ENCODE data around the gene R3HDM2. TPM values are rescaled to one million over a fixed set of nuclear protein-coding genes. Genes with fewer than 3 reads are reported as not detected.
A peak's percentile ranks its signal among the peaks of the same experiment; 100 is the strongest.

Gene R3HDM2
- total RNA-seq, 4 donors from 2014 or later = 30.3 to 41.5 (median 35.1) TPM

DNA sequence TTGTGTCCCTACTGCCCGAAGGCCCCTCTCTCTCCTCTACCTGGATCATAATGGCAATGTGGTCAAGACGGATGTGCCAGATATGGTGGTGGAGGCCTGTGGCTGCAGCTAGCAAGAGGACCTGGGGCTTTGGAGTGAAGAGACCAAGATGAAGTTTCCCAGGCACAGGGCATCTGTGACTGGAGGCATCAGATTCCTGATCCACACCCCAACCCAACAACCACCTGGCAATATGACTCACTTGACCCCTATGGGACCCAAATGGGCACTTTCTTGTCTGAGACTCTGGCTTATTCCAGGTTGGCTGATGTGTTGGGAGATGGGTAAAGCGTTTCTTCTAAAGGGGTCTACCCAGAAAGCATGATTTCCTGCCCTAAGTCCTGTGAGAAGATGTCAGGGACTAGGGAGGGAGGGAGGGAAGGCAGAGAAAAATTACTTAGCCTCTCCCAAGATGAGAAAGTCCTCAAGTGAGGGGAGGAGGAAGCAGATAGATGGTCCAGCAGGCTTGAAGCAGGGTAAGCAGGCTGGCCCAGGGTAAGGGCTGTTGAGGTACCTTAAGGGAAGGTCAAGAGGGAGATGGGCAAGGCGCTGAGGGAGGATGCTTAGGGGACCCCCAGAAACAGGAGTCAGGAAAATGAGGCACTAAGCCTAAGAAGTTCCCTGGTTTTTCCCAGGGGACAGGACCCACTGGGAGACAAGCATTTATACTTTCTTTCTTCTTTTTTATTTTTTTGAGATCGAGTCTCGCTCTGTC, 26.1 kb upstream of the R3HDM2 start:
- H3K9me3 ChIP-seq = no peaks in the 10 kb centered on the region
- intact Hi-C loops (cut with DNase I) = no loop called here
- H3K27ac ChIP-seq (replicated peaks in 1 of 4) = no peak overlapping the region
- H3K36me3 ChIP-seq = no peaks in the 10 kb centered on the region
- no peak for DNase-seq (ENCODE audit: extremely low spot score)
- TF ChIP-seq EP300 (IDR thresholded peaks at IDR 0.05) (no peak), POLR2AphosphoS5 (IDR thresholded peaks at IDR 0.05) (no peak), POLR2A (IDR thresholded peaks at IDR 0.05; ENCODE audit: low read depth) (no peak)
- TF ChIP-seq, protein P1, sequence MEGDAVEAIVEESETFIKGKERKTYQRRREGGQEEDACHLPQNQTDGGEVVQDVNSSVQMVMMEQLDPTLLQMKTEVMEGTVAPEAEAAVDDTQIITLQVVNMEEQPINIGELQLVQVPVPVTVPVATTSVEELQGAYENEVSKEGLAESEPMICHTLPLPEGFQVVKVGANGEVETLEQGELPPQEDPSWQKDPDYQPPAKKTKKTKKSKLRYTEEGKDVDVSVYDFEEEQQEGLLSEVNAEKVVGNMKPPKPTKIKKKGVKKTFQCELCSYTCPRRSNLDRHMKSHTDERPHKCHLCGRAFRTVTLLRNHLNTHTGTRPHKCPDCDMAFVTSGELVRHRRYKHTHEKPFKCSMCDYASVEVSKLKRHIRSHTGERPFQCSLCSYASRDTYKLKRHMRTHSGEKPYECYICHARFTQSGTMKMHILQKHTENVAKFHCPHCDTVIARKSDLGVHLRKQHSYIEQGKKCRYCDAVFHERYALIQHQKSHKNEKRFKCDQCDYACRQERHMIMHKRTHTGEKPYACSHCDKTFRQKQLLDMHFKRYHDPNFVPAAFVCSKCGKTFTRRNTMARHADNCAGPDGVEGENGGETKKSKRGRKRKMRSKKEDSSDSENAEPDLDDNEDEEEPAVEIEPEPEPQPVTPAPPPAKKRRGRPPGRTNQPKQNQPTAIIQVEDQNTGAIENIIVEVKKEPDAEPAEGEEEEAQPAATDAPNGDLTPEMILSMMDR (IDR thresholded peaks at IDR 0.05) = no peak
- WGBS = 89% methylated on average over 5 of the region's 6 CpGs
- peaks cover 0 to 28% (median 4%) of the 10 kb centered on the region in 4 donors for H3K27me3 ChIP-seq
- no peak overlapping the region for H3K4me3 ChIP-seq
- H3K4me1 ChIP-seq = peaks cover 36 to 46% (median 42%) of the 10 kb centered on the region in 4 donors

DNA sequence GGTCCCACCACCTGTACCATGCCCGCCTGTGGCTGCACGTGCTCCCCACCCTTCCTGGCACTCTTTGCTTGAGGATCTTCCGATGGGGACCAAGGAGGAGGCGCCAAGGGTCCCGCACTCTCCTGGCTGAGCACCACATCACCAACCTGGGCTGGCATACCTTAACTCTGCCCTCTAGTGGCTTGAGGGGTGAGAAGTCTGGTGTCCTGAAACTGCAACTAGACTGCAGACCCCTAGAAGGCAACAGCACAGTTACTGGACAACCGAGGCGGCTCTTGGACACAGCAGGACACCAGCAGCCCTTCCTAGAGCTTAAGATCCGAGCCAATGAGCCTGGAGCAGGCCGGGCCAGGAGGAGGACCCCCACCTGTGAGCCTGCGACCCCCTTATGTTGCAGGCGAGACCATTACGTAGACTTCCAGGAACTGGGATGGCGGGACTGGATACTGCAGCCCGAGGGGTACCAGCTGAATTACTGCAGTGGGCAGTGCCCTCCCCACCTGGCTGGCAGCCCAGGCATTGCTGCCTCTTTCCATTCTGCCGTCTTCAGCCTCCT, 25.4 kb upstream of the R3HDM2 start:
- TF ChIP-seq EP300 (IDR thresholded peaks at IDR 0.05) = no peak
- TF ChIP-seq POLR2A (IDR thresholded peaks at IDR 0.05; ENCODE audit: low read depth) = no peak
- TF ChIP-seq POLR2AphosphoS5 (IDR thresholded peaks at IDR 0.05) = no peak
- TF ChIP-seq, protein P1 (IDR thresholded peaks at IDR 0.05) = peak in 2 of 3 experiments; percentile 22 to 45
- Histone ChIP-seq H3K4me3 (no peak overlapping the region), H3K9me3 (no peaks in the 10 kb centered on the region), H3K36me3 (no peaks in the 10 kb centered on the region), H3K27me3 (peaks cover 0 to 24% (median 2%) of the 10 kb centered on the region in 4 donors), H3K4me1 (peaks cover 33 to 41% (median 39%) of the 10 kb centered on the region in 4 donors), H3K27ac (replicated peaks in 1 of 4) (no peak overlapping the region)
- WGBS = 23% methylated on average over 6 of the region's 15 CpGs
- intact Hi-C loops (cut with DNase I) = no loop called here
- no peak for DNase-seq (ENCODE audit: extremely low spot score)

DNA sequence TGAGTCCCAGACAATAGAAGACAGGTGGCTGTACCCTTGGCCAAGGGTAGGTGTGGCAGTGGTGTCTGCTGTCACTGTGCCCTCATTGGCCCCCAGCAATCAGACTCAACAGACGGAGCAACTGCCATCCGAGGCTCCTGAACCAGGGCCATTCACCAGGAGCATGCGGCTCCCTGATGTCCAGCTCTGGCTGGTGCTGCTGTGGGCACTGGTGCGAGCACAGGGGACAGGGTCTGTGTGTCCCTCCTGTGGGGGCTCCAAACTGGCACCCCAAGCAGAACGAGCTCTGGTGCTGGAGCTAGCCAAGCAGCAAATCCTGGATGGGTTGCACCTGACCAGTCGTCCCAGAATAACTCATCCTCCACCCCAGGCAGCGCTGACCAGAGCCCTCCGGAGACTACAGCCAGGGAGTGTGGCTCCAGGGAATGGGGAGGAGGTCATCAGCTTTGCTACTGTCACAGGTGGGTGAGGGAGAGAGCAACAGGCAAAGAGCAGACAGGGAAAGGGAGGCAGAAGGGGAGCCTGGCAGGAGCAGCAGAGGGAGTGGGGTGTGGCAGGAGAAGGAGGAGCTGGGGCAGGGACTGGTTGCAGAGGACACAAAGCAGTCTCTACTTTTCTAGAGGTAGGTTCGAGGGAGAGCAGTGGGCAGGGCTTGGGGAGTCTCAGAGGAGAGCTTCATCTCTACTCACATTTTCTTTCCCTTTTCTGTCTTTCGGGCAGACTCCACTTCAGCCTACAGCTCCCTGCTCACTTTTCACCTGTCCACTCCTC, 24.7 kb upstream of the R3HDM2 start:
- Histone ChIP-seq H3K9me3 (no peaks in the 10 kb centered on the region), H3K36me3 (no peaks in the 10 kb centered on the region), H3K4me1 (peaks cover 27 to 35% (median 32%) of the 10 kb centered on the region in 4 donors), H3K4me3 (no peak overlapping the region), H3K27me3 (peaks cover 0 to 18% (median 0%) of the 10 kb centered on the region in 4 donors), H3K27ac (replicated peaks in 1 of 4) (no peak overlapping the region)
- WGBS = 46% methylated on average over 8 of the region's 10 CpGs
- TF ChIP-seq, protein P1 (IDR thresholded peaks at IDR 0.05) = no peak
- TF ChIP-seq POLR2A (IDR thresholded peaks at IDR 0.05; ENCODE audit: low read depth) (no peak), POLR2AphosphoS5 (IDR thresholded peaks at IDR 0.05) (no peak), EP300 (IDR thresholded peaks at IDR 0.05) (no peak)
- intact Hi-C loops (cut with DNase I) = no loop called here
- no peak for DNase-seq (ENCODE audit: extremely low spot score)

DNA sequence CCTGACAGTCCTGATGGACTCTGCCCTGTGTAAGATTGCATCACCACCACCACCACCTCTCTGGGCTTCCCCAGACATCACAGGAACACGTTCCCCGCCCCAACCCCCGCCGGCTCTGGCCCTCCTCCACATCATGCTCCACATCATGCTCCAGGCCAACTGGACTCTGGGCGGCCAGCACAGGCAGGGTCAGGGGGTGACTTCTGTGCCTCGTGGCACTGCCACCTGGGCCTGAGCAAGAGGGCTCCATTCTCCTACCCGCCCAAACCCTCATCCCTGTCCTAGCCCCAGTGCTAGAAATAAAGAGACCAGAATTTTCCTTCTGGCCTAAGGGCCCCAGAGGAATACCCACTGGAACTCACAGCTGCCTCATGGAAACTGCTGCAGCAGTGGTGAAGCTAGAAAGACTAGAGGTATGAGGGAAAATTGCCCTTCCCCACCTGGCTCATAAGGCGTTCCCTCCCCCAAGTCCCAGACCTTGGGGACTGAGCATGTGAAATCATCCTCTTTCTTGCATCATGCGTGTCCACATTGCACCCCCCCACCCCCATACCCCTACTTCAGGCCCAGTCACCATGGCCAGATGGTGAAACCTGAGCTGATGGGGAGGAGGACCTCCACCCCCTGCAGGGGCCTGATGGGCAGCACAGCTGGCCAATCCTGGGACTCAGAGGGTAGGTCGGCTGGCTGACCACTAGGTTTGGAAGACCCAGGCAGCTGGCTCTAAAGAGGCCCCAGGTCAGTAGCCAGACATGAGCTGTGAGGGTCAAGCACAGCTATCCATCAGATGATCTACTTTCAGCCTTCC, 23.9 kb upstream of the R3HDM2 start, which contains the start of gene INHBE:
Gene INHBE, plus strand, starts transcription at position 742 of the 808 bp plus-strand sequence. CDS start 230 bp downstream, outside the sequence.
- Histone ChIP-seq H3K4me3 (no peak within 1 kb of the TSS), H3K27ac (replicated peaks in 1 of 4) (no peak within 1 kb of the TSS), H3K9me3 (no peaks in the 10 kb centered on the region), H3K36me3 (no peaks in the 10 kb centered on the region), H3K27me3 (peaks cover 0 to 15% (median 0%) of the 10 kb centered on the region in 4 donors), H3K4me1 (peaks cover 19 to 27% (median 25%) of the 10 kb centered on the region in 4 donors)
- intact Hi-C loops (cut with DNase I) = no loop called here
- TF ChIP-seq, protein P1 (IDR thresholded peaks at IDR 0.05) = no peak
- TF ChIP-seq POLR2AphosphoS5 (IDR thresholded peaks at IDR 0.05) = no peak
- TF ChIP-seq EP300 (IDR thresholded peaks at IDR 0.05) = no peak
- DNase-seq (ENCODE audit: extremely low spot score) = no peak
- WGBS = 54% methylated on average over 6 of the region's 10 CpGs

All from esophagus muscularis mucosa (tissue), 4 donors.